ENCODE measurements around the gene DGKG. TPM values are rescaled to one million over a fixed set of nuclear protein-coding genes. Genes with fewer than 3 reads are reported as not detected.

DGKG gene
- total RNA-seq, 1 experiment from 2014 or later, result 0.36 TPM

DNA sequence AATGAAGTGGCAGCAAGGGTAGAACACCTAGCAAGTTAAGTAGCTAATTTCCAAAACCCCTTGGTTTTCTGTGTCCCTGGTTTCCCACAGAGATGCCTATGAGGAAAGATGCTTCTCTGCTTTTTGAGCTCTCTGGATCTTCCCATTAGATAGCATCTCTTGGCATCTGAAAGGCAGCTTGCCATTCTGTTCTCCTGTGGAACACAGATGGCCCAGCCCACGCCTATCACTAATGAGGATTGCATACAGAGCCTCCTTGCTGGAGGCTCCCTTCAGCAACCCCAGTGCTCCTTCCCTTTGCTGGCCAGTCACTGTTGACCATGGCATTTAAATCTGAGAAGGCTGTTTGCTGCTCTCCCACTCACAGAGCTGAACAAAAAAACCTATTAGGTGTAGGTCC is 218.8 kb downstream of the DGKG start:
- no peak for DNase-seq (ENCODE audit: low spot score)

DNA sequence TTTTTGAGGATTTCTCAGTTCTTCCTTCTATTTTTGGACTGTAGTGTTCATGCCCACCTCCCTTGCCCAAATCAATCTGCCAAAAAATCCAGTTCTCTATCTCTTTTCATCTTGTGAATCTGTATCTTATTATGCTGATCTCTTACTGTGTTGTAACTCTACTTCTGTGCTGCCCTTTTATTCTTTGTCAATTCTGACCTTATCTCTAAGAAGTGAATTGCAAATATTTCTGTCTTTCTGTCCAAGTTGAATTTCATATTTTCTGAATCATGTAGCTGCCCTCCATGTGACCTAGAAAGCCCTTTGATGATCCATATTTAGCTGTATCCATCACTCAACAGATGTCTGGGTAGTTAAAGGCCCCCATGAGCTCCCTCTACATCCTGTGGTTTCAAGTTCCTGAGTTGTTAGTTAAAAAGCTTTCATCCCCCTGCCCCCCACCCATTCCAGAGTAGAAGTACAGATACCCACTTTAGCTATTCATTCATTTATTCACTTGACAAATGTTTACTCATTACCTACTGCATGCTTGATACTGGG is 219.6 kb downstream of the DGKG start:
- DNase-seq (ENCODE audit: low spot score), result no peak

DNA sequence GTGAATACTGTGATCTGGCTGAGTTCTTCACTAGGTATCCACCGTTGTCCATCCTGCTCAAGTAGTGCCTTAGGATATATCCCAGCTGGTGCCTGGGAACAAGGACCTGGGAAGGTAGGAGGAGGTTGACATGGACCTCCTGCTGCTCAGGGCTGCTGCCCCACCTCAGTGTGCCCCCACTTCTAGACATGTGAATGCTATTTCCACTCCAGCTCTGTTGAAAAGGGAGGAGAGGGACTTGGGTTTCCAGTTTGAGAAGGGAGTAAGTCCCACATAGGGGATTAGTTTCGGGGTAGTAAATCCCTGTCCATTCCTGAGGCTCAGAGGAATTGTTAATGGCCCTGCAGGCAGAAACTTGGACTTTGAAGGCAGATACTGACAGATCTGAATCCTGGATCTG is 220.2 kb downstream of the DGKG start:
- no peak for DNase-seq (ENCODE audit: low spot score)

DNA sequence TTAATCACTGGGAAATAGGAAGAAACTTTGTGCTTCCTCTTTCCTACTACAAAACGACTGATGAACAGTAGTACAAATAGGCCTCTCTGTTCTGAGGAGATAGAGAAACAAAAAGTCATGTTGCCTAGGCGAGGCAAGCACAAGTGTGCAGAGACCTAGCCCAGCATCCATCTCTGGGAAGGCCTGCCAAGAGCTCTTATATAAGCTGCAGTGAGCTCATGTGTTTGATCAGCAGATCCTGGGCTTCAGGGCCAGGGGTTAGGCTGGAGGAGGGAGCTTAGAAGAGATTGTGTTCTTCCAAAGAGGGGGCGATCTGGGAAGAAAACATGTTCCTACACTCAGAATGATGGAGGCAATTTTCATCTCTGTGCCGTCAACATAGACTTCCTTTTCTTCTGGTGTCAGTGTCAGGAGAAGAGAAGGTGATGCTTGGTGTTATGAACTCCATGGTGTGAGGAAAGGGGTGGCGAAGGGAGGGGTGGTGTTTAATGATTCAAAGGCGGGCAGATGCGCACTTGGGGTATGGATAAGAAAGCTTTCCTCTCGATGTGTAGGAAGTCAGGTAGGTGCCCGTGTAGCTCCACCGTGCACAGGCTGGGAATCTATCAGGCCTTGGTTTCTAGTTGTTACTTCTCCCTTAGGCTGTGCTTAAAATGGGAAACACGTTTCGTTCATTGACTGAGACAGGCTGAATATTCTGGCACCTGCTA is 223.6 kb downstream of the DGKG start:
- no peak for DNase-seq (ENCODE audit: low spot score)

DNA sequence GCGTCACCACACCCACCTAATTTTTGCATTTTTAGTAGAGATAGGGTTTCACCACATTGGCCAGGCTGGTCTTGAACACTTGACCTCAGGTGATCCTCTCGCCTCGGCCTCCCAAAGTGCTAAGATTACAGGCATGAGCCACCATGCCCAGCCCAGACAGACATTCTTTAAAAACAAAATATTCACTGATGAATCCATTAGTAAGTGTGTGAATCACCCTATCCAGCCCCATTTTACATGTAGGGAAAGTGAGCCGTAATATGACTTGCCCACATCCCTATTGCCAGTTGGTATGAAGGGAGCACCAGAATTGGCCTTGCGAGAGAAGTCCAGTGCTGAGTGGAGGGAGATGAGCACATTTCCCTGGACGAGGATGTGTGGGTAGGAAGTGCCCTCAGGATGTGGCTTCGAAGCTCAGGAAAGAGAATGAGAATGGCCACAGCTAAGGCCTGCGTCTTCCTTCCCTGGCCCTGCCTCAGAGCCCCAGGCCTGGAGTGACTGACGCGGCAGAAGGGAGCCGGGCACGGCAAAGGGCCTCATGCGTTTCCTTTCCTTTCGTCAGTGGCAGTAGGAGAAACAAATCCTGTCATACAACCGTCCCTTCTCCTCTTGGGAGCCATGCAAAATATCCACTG is 224.9 kb downstream of the DGKG start:
- DNase-seq (ENCODE audit: low spot score), result no peak

DNA sequence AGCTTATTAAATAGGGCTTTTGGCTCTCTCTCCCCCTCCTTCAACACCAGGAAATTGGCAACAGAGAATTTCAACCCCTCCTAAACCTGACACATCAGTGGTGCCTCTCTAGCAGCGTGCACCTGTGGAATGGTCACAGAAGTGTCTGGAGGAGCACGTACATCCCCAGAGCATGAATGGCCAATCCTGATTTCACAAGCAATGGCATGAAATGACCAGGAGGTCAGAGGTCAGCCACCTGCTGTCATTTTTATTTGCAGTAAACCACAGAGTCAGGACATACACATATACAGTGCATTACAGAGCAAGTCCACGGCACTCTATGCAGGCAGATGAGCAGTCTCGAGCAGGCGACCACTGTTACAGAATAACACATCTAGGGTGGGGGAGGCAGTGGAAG is 228.1 kb downstream of the DGKG start:
- DNase-seq (ENCODE audit: low spot score), result no peak

DNA sequence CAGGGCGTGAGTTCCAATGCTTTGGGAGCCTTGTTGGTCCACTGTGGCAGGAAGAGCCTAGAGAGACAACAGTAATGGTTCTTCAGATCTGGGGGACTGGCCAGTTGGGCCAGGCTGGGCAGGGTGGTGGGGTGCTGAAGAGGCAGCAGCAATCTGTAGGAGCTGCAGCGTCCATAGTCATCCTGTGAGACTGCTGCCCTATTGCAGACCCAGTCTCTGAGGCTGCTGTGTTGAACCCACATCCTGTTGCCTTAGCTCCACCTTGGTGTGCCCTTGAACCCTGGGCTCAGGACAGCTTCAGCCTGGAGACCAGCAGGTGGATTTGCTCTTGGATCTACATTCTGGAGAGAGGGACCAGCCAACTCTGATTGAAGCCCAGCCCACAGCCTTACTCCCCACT is 229.5 kb downstream of the DGKG start:
- no peak for DNase-seq (ENCODE audit: low spot score)

DNA sequence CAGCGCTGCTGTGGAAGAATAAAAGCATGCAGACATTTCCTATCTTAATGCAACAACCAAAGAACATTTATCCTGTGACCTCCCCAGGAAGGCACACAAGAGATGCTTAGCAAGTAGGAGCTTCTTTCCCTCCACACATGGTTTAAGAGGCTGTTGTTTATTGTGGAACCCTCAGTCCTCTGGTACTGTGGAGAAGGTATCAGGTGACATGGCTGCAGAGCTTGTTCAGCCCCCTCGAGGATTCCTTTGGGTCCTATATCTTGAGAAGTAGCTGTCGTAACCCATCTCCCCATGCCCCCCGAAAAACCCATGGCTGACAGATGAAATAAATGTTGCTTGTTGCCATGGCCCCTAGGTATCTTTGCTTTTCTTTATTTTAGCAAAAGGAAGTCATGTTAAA is 232.8 kb downstream of the DGKG start:
- no peak for DNase-seq (ENCODE audit: low spot score)

DNA sequence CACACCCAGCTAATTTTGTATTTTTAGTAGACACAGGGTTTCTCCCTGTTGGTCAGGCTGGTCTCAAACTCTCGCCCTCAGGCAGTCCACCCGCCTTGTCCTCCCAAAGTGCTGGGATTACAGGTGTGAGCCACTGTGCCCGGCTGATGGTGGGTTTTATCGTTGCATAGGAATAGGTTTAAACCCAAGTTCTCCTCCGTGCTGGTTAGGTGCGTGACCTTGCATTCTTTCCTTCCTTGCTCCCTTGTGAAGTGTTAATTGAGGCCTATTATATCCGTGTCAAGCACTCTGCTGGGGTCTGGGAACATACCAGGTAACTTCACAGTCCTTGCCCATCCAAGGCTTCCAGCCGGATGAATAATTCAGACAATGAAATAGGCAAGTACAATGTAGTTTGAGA is 233.9 kb downstream of the DGKG start:
- DNase-seq (ENCODE audit: low spot score), result no peak

DNA sequence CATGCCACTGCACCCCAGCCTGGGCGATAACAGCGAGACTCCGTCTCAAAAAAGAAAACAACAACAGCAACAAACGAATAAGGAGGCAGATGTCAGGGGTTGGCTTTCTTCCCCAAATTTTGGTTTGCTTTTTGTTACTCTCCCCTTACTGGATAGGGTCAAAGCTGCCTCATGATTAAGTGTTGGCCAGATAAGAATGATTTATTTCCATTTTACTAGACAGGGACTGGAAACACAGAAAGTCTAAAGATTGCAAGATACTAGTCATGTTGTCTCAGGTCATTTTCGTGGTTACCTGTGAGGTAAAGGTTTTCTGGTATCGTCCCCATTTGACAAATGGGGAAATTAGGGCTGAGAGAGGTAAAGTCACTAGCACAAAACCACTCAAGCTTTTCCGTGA is 234.6 kb downstream of the DGKG start:
- DNase-seq (ENCODE audit: low spot score), result no peak

DNA sequence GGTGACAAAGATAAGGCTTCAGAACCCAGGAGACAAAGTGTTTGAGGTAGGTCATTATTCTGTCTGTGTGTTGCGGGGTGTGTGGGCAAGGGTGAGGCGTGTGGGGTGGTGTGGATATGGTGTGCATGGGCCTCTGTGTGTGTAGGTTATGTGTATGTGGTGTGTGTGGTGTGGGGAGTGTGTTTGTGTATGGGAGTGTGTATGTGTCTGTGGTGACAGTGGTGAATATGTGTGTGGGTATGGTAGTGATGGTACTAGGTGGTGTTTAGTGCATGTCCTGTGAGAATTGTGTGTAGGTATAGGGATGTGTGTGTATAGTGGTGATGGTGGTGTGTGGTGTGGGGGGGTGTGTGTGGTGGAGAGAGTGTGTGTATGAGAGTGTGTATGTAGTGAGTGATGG is 236.9 kb downstream of the DGKG start:
- DNase-seq (ENCODE audit: low spot score), result no peak

DNA sequence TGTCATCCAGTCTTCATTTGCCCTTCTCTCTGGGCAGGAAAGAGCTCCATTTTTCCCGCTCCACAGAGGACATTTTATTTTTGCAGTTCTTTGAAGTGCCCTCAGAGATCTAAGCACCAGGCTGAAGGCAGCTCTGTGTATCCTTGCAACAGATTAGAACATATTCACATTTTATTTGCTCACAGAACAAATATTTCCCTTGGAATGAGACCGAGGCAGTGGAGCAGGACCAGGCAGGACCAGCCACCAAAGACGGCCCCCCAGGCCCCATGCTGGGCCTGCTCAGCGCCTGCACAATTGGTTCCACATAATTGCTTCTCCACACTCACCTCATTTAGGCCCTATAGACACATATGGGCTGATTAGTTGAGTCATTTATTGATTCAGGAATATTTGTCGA is 237.4 kb downstream of the DGKG start:
- DNase-seq (ENCODE audit: low spot score), result no peak

DNA sequence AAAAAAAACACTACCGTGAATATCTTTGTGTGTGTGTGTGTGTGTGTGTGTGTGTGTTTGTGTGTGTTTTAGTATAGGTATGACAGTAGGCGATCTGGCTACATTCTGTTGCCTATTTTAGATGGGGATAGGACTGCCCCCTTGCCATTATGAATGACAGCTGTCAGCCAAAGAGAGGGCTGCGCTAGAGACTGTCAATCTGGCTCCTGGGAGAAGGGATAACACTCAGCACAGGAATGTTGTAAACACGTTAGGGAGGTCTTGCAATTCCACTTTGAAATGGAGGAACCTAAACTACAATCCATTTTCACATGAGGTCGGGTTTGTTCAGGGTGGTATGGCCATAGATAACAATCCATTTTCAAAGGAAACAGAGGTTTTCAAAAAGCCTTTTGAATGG is 239.0 kb downstream of the DGKG start:
- no peak for DNase-seq (ENCODE audit: low spot score)

DNA sequence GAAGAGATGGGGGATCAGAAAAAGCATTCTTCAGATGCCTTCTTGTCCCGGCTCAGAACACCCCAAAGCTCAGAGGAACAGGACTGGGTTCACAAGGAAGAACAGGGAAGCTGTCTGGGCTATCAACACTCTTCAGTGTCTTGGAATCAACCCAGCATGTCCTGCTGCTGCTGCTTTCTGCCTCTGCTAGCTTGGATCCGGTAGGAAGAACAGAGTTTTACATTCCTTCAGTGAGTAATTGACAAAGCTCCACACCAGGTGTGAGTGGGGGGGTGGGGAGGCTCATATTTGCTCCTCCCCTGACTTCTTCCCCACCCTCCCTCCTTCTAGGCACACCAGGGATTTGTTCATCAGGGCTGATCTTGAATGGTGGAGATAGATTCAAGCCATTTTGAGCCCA is 240.1 kb downstream of the DGKG start:
- no peak for DNase-seq (ENCODE audit: low spot score)

DNA sequence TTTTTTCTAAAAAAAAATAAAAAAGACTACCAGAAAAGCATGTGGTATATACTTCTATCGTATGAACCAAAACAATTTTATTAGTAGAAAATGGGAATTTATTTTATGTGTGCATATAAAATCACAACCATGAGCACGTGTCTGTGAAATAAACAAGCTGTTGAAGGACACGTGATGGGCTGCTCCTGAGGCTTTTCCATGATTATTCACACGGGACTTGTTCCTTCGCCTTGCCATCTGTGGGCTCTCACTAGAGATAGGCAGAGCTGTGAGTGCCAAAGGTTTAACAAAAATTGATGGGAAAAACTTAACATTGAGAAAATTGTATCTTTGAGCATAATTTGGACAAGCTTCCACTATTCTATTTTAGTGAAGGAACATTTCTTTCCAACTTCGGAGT is 240.8 kb downstream of the DGKG start:
- DNase-seq (ENCODE audit: low spot score), result no peak

DNA sequence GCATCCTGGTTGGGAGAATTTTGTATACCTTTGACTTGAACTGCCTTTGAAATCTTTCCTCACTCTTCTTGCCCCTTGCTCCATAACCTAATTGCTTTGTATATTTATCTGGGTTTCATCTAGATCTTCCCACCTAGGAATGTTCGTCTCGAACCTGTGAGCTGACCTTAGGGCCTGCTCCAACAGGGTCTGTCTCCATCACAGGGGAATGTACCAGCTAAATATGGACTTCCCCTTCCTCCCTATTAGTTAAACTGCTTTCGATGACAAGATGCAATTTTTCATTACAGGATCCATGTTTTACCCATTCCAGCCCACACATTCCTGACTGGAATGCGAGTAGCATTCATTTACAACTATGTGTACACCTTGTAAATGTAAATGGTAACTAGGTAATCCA is 242.5 kb downstream of the DGKG start:
- DNase-seq (ENCODE audit: low spot score), result no peak

DNA sequence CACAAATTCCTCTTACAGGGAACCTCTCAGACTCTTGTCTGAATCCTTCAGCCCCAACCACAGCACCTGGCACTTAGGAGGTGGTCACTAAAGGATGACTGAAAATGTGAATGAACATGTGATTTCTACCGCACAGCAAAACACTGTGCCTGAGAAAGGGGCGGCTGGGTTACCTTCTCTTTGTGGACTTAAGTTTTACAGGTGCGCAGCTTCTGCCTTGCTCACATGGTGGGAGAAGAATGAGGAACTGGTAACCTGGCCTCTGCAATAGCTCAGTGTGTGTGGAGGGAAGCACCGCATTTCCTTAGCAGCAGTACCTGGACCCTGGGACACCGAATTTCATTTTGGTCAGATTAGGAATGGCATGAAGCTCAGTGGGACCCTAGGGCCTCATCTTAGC is 243.3 kb downstream of the DGKG start:
- no peak for DNase-seq (ENCODE audit: low spot score)

DNA sequence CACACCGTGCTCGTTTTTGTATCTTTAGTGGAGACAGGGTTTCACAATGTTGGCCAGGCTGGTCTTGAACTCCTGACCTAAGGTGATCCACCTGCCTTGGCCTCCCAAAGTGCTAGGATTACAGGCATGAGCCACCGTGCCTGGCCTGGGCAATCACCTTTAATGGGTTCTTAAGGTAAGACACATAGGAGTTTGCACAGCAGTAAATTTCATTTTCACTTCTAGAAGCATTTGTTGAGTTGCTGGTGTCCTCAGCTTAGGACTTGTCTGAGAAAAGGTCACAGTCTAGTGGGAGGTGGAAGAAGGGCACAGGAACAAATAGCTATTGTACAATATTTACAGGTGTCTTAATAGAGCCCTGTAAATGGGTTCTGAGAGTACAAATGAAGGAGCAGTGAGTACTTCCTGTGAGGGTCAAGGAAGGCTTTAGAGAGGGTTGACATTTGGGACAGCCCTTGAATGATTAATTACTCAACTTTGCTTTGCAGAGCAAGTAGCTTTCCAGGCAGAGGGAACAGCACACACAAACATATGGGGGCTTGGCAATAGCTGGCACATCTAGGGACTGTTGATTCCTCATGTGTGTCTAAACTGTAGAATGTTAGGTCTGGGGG is 244.4 kb downstream of the DGKG start:
- no peak for DNase-seq (ENCODE audit: low spot score)

DNA sequence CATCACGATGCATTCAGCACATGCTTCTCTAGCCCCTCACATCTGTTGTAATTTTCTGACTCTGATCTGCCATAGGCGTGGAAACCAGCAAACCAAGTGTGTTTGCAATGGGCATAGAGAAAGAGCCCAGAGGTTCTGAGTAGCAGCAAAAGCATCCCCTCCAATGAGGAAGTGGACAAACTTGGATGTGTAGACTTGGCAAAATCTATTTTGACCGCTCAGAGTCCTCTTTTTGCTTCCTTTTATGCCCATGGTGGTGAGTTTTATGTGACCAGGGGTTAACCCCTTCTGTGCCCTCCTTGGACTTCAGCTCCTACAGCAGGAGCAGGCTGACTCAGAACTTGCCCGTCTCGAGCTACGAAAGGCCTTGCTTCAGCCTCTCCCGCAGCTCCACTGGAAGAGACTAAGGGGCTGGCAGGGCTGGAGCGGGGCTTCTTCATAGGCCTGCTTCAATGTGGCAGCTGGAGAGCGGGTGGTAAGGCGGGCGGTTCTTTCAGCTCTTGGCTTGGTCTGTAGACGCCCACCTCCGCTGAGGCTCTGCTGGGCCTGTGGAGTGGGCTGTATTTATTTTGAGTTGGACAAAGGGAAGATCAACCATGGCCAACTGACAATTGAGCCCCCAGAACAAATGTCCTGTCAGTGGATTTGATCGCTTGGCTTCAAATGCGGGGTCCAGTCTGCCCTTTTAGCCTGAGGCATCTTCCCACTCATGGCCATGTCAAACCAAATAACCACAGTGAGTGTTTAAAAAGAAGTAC is 246.6 kb downstream of the DGKG start:
- DNase-seq (ENCODE audit: low spot score), result no peak

DNA sequence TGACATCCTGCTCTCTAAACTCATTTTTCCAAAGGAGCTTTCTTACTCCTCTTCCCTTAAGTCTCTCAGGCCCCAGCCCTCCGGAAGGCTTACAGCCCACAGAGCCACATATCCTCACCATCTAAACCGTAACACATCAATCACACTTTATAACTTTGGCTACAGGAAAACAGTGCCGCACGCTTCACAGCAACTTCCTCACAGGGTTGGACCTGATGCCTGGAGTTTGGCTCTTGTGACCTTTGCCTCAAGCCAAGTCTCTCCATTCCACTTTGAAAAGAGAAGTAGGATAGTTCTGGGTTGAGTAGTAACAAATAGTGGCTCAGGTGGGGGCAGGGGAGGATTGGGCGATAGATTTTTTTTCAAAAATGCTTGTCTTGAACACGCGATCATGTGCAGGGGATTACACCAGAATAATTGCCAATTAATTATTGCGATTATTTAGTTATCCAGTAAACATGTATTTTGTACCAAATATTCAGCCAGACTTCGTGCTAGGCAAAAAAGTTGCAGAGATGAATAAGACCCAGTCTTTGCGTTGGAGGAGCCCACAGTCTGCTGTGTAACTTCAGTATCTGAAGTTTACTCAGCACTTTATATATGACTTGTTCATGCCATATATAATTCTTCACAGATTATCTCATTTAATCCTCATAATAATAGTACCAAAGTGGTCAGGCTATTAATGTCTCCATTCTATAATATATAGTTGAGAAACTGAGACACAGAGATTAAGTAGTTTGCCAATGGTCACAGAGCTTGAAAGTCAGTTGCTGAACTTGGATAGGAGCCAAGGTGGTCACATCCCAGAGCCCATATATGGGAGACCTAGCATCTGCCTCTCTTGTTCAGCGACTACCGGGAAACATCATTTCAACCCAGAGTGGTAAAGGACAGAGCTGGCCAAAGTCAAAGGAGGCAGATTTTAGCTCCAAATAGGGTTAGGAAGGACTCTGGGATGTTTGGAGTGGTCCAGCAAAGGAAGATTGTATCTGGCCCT is 250.8 kb downstream of the DGKG start:
- no peak for DNase-seq (ENCODE audit: low spot score)

Measured in HT-29 (cell line).